WTC11 (cell line): Measurements from ENCODE around the gene NCCRP1. TPM values are rescaled to one million over a fixed set of nuclear protein-coding genes. Genes with fewer than 3 reads are reported as not detected.

Experiments
- ATAC-seq: fragments of 200-7000 bp; cut with Tn5 transposase; 2 replicates; pipeline ENCODE4 v1.10.0; 2021; ENCODE audit warnings: mild to moderate bottlenecking, moderate library complexity
- CTCF ChIA-PET: fragments of 300-600 bp; sonication (Branson Sonifier 250); formaldehyde crosslinking; loops from one replicate; lab custom pipeline; 2021; ENCODE audit warnings: antibody characterized with exemption; lab: Charles Lee
- POLR2A ChIA-PET: fragments of 350-600 bp; sonication (Branson Sonifier 250); formaldehyde crosslinking; loops from one replicate; lab custom pipeline; 2021; ENCODE audit warnings: antibody characterized with exemption; lab: Charles Lee
- DNase-seq: peaks from one replicate; pipeline ENCODE4 v3.0.0; 2021; ENCODE audit warnings: low spot score
- H3K27ac Mint-ChIP-seq: 2 replicates; pipeline ENCODE4 v1.8.0; 2021; ENCODE audit warnings: mixed read lengths
- H3K27me3 Mint-ChIP-seq: 2 replicates; pipeline ENCODE4 v1.8.0; 2021; ENCODE audit warnings: low read depth, mild to moderate bottlenecking, moderate library complexity, mixed read lengths
- H3K36me3 Mint-ChIP-seq: 2 replicates; pipeline ENCODE4 v1.8.0; 2021; ENCODE audit warnings: mixed read lengths
- H3K4me1 Mint-ChIP-seq: 2 replicates; pipeline ENCODE4 v1.8.0; 2022; ENCODE audit warnings: mixed read lengths
- H3K4me3 Mint-ChIP-seq: 2 replicates; pipeline ENCODE4 v1.8.0; 2021; ENCODE audit warnings: mild to moderate bottlenecking, moderate library complexity, mixed read lengths
- H3K9me3 Mint-ChIP-seq: 2 replicates; pipeline ENCODE4 v1.8.0; 2021; ENCODE audit warnings: mixed read lengths
- EMX1 ChIP-seq: fragments of 250-450 bp; sonication (Bioruptor Pico); IDR thresholded peaks from 2 replicates; pipeline ENCODE4 v1.8.0; 2021; ENCODE audit warnings: mild to moderate bottlenecking
- MYBL2 ChIP-seq: sonication (generic); formaldehyde crosslinking; IDR thresholded peaks from 2 replicates; pipeline ENCODE4 v1.8.1; 2023; ENCODE audit warnings: mild to moderate bottlenecking, moderate library complexity, missing genetic modification reagents
- NR1H2 ChIP-seq: sonication (generic); formaldehyde crosslinking; IDR thresholded peaks from 2 replicates; pipeline ENCODE4 v1.9.0; 2021; ENCODE audit warnings: mild to moderate bottlenecking, moderate library complexity, missing genetic modification reagents
- SMAD4 ChIP-seq: sonication (generic); formaldehyde crosslinking; IDR thresholded peaks from 2 replicates; pipeline ENCODE4 v1.8.0; 2022; ENCODE audit warnings: mild to moderate bottlenecking, missing genetic modification reagents
- SOX15 ChIP-seq: fragments of 250-450 bp; sonication (Bioruptor Pico); IDR thresholded peaks from 2 replicates; pipeline ENCODE4 v1.9.0; 2021; ENCODE audit warnings: mild to moderate bottlenecking
- ZNF232 ChIP-seq: sonication (generic); formaldehyde crosslinking; IDR thresholded peaks from 2 replicates; pipeline ENCODE4 v1.8.0; 2022; ENCODE audit warnings: mild to moderate bottlenecking, missing genetic modification reagents
- ZNF671 ChIP-seq: fragments of 250-450 bp; sonication (Bioruptor Pico); IDR thresholded peaks from 2 replicates; pipeline ENCODE4 v1.8.0; 2021; ENCODE audit warnings: mild to moderate bottlenecking
- total RNA-seq: library from RNA; stranded (reverse); gene quantifications from 3 replicates; pipeline ENCODE4 v1.2.3, GENCODE V29; 2021
- TF ChIP-seq, protein P1 (sequence below): sonication (generic); formaldehyde crosslinking; IDR thresholded peaks from 2 replicates; pipeline ENCODE4 v1.8.1; 2023; ENCODE audit warnings: mild to moderate bottlenecking, missing genetic modification reagents
- TF ChIP-seq, protein P2 (sequence below): fragments of 250-450 bp; sonication (Bioruptor Pico); IDR thresholded peaks from 2 replicates; pipeline ENCODE4 v1.8.0; 2021; ENCODE audit warnings: mild to moderate bottlenecking
- TF ChIP-seq, protein P3 (sequence below): sonication (generic); formaldehyde crosslinking; IDR thresholded peaks from 2 replicates; pipeline ENCODE4 v1.8.1; 2022; ENCODE audit warnings: mild to moderate bottlenecking, moderate library complexity, missing genetic modification reagents
- TF ChIP-seq, protein P4 (sequence below): sonication (generic); formaldehyde crosslinking; IDR thresholded peaks from 2 replicates; pipeline ENCODE4 v1.8.1; 2023; ENCODE audit warnings: mild to moderate bottlenecking, moderate library complexity, missing genetic modification reagents
- TF ChIP-seq, protein P5 (sequence below): sonication (generic); formaldehyde crosslinking; IDR thresholded peaks from 2 replicates; pipeline ENCODE4 v1.8.0; 2022; ENCODE audit warnings: mild to moderate bottlenecking, missing genetic modification reagents
- TF ChIP-seq, protein P6 (sequence below): sonication (generic); formaldehyde crosslinking; IDR thresholded peaks from 2 replicates; pipeline ENCODE4 v1.8.1; 2023; ENCODE audit warnings: mild to moderate bottlenecking, missing genetic modification reagents, moderate library complexity

NCCRP1 gene
- total RNA-seq, 1 experiment from 2014 or later, result 2.0 TPM

DNA sequence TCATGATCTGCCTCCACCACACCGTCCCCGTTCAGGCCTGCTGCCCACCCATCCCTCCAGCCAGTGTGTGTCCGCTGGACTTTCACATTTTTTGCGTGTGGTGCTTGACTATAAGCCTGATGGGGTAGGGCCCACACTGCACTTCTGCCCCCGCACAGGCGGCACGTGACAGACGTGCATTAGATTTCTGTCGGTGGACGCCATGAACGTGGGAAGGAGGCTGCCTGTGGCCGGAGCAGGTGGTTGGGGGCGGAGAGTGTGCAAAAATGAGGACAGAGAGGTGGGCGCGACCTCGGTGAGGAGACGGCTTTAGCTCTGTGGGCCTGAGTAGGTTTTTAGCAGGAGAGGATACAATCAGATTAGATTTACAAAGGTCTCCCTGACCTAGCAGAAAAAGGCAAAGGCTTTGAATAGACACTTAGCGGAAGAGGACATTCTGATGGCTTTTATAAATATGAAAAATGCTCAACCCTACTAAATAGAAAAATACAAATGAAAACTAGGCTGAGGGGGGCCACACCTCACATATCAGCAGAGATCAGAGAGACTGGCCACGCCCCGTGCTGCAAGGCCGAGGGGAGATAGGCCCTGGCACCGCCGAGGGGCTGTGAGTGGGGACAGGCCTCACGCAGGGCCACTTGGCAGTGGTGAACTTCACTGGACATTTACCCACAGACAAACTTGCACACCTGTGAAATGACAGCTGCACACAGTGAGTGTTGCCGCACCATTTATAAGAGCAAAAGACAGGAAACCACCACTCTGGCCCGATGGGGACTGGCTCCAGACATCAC is 45.8 kb upstream of the NCCRP1 start:
- DNase-seq (no peak), ATAC-seq (no peak)
- peaks cover 41% of the 10 kb centered on the region for H3K4me1 Mint-ChIP-seq
- H3K9me3 Mint-ChIP-seq, result peaks cover 6% of the 10 kb centered on the region
- H3K4me3 Mint-ChIP-seq, result no peak overlapping the region
- POLR2A ChIA-PET, result no interaction called here
- TF ChIP-seq, protein P1, sequence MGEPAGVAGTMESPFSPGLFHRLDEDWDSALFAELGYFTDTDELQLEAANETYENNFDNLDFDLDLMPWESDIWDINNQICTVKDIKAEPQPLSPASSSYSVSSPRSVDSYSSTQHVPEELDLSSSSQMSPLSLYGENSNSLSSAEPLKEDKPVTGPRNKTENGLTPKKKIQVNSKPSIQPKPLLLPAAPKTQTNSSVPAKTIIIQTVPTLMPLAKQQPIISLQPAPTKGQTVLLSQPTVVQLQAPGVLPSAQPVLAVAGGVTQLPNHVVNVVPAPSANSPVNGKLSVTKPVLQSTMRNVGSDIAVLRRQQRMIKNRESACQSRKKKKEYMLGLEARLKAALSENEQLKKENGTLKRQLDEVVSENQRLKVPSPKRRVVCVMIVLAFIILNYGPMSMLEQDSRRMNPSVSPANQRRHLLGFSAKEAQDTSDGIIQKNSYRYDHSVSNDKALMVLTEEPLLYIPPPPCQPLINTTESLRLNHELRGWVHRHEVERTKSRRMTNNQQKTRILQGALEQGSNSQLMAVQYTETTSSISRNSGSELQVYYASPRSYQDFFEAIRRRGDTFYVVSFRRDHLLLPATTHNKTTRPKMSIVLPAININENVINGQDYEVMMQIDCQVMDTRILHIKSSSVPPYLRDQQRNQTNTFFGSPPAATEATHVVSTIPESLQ (CRISPR knock-in tag), result no peak
- no peak for TF ChIP-seq SOX15 (CRISPR knock-in tag)
- no peaks in the 10 kb centered on the region for H3K27me3 Mint-ChIP-seq
- CTCF ChIA-PET, result interaction anchor here (0.8 to 1.2 kb wide), 2 partner anchors 22 to 99 kb away, joined by 3 read pairs; no protein-coding TSS in a partner anchor
- peaks cover 12% of the 10 kb centered on the region for H3K36me3 Mint-ChIP-seq
- H3K27ac Mint-ChIP-seq, result 0 out of 2 replicates have a peak overlapping the region, but pooled peaks have one; percentile 33

DNA sequence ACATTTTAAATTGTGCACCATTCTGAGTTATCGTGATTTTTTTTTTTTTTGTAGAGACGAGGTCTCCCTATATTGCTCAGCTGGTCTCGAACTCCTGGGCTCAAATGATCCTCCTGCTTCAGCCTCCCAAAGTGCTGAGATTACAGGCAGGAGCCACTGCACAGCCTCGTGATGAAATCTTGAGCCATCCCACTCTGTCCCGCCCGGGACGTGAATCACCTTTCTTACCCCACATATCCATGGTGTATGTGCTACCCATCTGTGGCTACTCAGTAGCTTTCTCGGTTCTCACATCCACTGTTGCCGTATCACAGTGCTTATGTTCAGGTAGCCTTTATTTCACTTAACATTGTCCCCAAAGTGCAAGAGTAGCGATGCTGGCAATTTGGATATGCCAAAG is 44.7 kb upstream of the NCCRP1 start:
- TF ChIP-seq EMX1 (CRISPR knock-in tag) (no peak), ZNF671 (CRISPR knock-in tag) (no peak)
- TF ChIP-seq, protein P2, sequence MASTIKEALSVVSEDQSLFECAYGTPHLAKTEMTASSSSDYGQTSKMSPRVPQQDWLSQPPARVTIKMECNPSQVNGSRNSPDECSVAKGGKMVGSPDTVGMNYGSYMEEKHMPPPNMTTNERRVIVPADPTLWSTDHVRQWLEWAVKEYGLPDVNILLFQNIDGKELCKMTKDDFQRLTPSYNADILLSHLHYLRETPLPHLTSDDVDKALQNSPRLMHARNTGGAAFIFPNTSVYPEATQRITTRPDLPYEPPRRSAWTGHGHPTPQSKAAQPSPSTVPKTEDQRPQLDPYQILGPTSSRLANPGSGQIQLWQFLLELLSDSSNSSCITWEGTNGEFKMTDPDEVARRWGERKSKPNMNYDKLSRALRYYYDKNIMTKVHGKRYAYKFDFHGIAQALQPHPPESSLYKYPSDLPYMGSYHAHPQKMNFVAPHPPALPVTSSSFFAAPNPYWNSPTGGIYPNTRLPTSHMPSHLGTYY, result no peak
- TF ChIP-seq, all 79 proteins: peak for 0
- no peak for DNase-seq
- peaks cover 12% of the 10 kb centered on the region for H3K36me3 Mint-ChIP-seq
- POLR2A ChIA-PET, result no interaction called here
- H3K27ac Mint-ChIP-seq, result no peak overlapping the region
- H3K9me3 Mint-ChIP-seq, result peaks cover 6% of the 10 kb centered on the region
- no peaks in the 10 kb centered on the region for H3K27me3 Mint-ChIP-seq
- no peak overlapping the region for H3K4me3 Mint-ChIP-seq
- CTCF ChIA-PET, result interaction anchor here (0.5 to 1.2 kb wide), 4 partner anchors 23 to 196 kb away, joined by 3 read pairs; no protein-coding TSS in a partner anchor
- H3K4me1 Mint-ChIP-seq, result peaks cover 37% of the 10 kb centered on the region
- ATAC-seq, result no peak

DNA sequence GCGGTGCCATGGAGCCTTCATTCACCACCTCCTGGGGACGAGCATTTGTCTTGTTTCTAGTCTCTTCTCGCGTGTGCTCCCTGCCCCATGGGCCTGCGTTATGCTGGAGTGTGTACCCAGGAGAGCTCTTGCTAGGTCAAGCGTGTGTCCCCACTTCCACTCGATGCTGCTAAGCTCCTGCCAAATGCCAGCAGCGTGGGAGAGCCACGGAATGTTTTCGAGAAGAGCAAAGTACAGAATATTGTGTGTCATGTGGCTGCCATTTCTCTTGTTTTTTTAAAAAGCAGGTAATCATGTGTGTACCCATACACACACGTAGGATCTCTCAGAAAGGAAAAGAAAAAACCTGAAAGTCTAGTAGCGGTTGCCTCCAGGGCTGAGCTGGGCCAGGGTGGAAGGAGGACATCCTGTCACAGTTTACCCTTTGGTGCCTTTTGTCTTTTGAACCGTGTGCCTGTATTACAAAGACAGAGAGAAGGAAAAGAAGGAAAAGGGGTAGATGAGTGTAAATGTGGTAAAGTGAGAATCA is 42.6 kb upstream of the NCCRP1 start:
- peak overlapping the region; percentile 51 for H3K27ac Mint-ChIP-seq
- H3K9me3 Mint-ChIP-seq, result no peaks in the 10 kb centered on the region
- CTCF ChIA-PET, result interaction anchor here (0.6 to 2.9 kb wide), 8 partner anchors 9 to 188 kb away, joined by 3 to 21 read pairs (median 8); partner anchors contain the start of gene SAMD4B
- H3K36me3 Mint-ChIP-seq, result peaks cover 5% of the 10 kb centered on the region
- peaks cover 40% of the 10 kb centered on the region for H3K4me1 Mint-ChIP-seq
- ATAC-seq (no peak), DNase-seq (no peak)
- H3K4me3 Mint-ChIP-seq, result no peak overlapping the region
- H3K27me3 Mint-ChIP-seq, result no peaks in the 10 kb centered on the region
- TF ChIP-seq, protein P3, sequence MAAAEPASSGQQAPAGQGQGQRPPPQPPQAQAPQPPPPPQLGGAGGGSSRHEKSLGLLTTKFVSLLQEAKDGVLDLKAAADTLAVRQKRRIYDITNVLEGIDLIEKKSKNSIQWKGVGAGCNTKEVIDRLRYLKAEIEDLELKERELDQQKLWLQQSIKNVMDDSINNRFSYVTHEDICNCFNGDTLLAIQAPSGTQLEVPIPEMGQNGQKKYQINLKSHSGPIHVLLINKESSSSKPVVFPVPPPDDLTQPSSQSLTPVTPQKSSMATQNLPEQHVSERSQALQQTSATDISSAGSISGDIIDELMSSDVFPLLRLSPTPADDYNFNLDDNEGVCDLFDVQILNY (CRISPR knock-in tag), result no peak
- TF ChIP-seq MYBL2 (CRISPR knock-in tag), result no peak
- TF ChIP-seq SMAD4 (CRISPR knock-in tag), result no peak
- TF ChIP-seq, protein P4, sequence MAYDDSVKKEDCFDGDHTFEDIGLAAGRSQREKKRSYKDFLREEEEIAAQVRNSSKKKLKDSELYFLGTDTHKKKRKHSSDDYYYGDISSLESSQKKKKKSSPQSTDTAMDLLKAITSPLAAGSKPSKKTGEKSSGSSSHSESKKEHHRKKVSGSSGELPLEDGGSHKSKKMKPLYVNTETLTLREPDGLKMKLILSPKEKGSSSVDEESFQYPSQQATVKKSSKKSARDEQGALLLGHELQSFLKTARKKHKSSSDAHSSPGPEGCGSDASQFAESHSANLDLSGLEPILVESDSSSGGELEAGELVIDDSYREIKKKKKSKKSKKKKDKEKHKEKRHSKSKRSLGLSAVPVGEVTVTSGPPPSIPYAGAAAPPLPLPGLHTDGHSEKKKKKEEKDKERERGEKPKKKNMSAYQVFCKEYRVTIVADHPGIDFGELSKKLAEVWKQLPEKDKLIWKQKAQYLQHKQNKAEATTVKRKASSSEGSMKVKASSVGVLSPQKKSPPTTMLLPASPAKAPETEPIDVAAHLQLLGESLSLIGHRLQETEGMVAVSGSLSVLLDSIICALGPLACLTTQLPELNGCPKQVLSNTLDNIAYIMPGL (CRISPR knock-in tag), result no peak
- POLR2A ChIA-PET, result no interaction called here

DNA sequence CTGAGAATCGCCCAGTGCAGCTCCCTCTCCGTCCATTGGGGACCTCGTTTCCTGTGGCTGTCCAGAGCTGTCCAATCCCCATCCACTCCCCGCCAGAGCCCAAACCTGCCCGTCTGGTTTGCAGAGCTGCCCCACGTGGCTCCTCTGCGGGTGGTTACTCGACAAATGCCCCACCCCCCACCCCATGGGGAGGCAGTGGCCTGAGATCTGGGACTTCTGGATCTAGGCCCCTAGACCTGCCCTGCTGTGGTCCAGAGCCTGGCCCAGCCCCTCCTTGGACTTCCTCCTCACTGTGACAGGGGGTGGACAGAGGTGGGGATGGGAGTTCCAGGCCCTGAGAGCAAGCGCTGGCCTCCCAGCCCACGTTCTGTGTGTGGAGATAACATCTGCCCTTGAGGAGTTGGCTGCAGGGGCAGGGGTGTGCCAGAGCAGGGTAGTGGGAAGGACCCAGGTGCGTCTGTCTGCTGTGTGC is 42.1 kb upstream of the NCCRP1 start:
- ChIA-PET CTCF (interaction anchor here (0.6 to 2.9 kb wide), 8 partner anchors 9 to 188 kb away, joined by 3 to 21 read pairs (median 8); partner anchors contain the start of gene SAMD4B), POLR2A (interaction anchor here (2.2 kb wide), 1 partner anchor 9 kb away, joined by 9 read pairs; no protein-coding TSS in a partner anchor)
- ATAC-seq (peak; percentile 82), DNase-seq (peak; percentile 56)
- Mint-ChIP-seq H3K36me3 (peaks cover 4% of the 10 kb centered on the region; the same call in 1 of the 2 replicates), H3K4me3 (no peak overlapping the region), H3K27ac (no peak overlapping the region), H3K4me1 (peaks cover 40% of the 10 kb centered on the region), H3K27me3 (no peaks in the 10 kb centered on the region), H3K9me3 (no peaks in the 10 kb centered on the region)
- TF ChIP-seq NR1H2 (CRISPR knock-in tag), result no peak
- TF ChIP-seq, protein P5, sequence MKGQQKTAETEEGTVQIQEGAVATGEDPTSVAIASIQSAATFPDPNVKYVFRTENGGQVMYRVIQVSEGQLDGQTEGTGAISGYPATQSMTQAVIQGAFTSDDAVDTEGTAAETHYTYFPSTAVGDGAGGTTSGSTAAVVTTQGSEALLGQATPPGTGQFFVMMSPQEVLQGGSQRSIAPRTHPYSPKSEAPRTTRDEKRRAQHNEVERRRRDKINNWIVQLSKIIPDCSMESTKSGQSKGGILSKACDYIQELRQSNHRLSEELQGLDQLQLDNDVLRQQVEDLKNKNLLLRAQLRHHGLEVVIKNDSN (CRISPR knock-in tag), result peak; percentile 68
- no peak for TF ChIP-seq ZNF232 (CRISPR knock-in tag)
- TF ChIP-seq, protein P6, sequence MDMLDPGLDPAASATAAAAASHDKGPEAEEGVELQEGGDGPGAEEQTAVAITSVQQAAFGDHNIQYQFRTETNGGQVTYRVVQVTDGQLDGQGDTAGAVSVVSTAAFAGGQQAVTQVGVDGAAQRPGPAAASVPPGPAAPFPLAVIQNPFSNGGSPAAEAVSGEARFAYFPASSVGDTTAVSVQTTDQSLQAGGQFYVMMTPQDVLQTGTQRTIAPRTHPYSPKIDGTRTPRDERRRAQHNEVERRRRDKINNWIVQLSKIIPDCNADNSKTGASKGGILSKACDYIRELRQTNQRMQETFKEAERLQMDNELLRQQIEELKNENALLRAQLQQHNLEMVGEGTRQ (CRISPR knock-in tag), result peak; percentile 72
